HUES6 (cell line): Measurements from ENCODE around the gene SH3RF3.

Experiments
- H3K27ac ChIP-seq: 2 replicates; pipeline ENCODE4 v1.7.0; 2013; ENCODE audit warnings: low read depth, mild to moderate bottlenecking, low read length, inconsistent platforms
- H3K27me3 ChIP-seq: 2 replicates; pipeline ENCODE4 v1.6.1; 2013; ENCODE audit warnings: low read length; ENCODE audit not compliant: control insufficient read depth, insufficient read depth
- H3K36me3 ChIP-seq: 2 replicates; pipeline ENCODE4 v1.6.1; 2013; ENCODE audit warnings: low read length; ENCODE audit not compliant: control insufficient read depth, insufficient read depth
- H3K4me1 ChIP-seq: 2 replicates; pipeline ENCODE4 v1.6.1; 2013; ENCODE audit warnings: low read length; ENCODE audit not compliant: control insufficient read depth, insufficient read depth
- H3K4me3 ChIP-seq: 2 replicates; pipeline ENCODE4 v1.5.1; 2013; ENCODE audit warnings: low read depth, low read length
- H3K9ac ChIP-seq: one replicate; pipeline ENCODE4 v1.6.1; 2013; ENCODE audit warnings: mild to moderate bottlenecking, low read length
- H3K9me3 ChIP-seq: 2 replicates; pipeline ENCODE4 v1.6.1; 2013; ENCODE audit warnings: low read depth, low read length; ENCODE audit not compliant: control insufficient read depth, insufficient read depth

Gene SH3RF3

GRCh38 chr2:109479804-109480203 is 350.8 kb downstream of the SH3RF3 start:
- Histone ChIP-seq H3K27ac (no peak overlapping the region), H3K4me1 (0 out of 2 replicates have a peak, but pooled peaks cover 3% of the 10 kb centered on the region), H3K27me3 (no peaks in the 10 kb centered on the region), H3K4me3 (no peak overlapping the region), H3K36me3 (no peaks in the 10 kb centered on the region), H3K9ac (no peak overlapping the region), H3K9me3 (no peaks in the 10 kb centered on the region)

- Histone ChIP-seq H3K27me3 (no peaks in the 10 kb centered on the region), H3K9ac (no peak overlapping the region), H3K9me3 (no peaks in the 10 kb centered on the region), H3K27ac (no peak overlapping the region), H3K4me1 (0 out of 2 replicates have a peak, but pooled peaks cover 3% of the 10 kb centered on the region), H3K36me3 (no peaks in the 10 kb centered on the region), H3K4me3 (no peak overlapping the region)
These were observed 351.6 kb downstream of the SH3RF3 start for GRCh38 chr2:109480486-109481195.

DNA sequence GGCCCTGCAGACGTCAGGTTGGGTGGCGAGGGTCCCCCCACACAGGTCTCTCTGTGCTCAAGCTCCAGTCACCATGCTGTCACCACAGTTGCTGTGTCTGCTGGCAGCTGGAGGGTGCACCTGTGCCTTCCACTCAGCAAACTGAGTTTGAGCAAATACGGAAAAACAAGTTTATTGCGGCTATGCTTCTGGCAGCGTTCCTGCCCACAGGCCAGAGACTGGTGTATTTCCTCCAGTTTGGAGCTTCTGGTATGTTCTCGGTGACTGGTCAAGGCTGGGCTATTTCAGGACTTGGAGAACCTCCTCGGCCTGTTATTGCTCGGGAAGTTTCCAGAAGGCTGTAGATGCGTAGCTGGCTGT is 352.2 kb downstream of the SH3RF3 start:
- no peak overlapping the region for H3K9ac ChIP-seq
- H3K4me1 ChIP-seq, result 0 out of 2 replicates have a peak, but pooled peaks cover 3% of the 10 kb centered on the region
- H3K4me3 ChIP-seq, result no peak overlapping the region
- no peaks in the 10 kb centered on the region for H3K27me3 ChIP-seq
- no peak overlapping the region for H3K27ac ChIP-seq
- no peaks in the 10 kb centered on the region for H3K9me3 ChIP-seq
- no peaks in the 10 kb centered on the region for H3K36me3 ChIP-seq

GRCh38 chr2:109481599-109481998 is 352.6 kb downstream of the SH3RF3 start:
- Histone ChIP-seq H3K27ac (no peak overlapping the region), H3K36me3 (no peaks in the 10 kb centered on the region), H3K9me3 (no peaks in the 10 kb centered on the region), H3K4me3 (no peak overlapping the region), H3K4me1 (0 out of 2 replicates have a peak, but pooled peaks cover 3% of the 10 kb centered on the region), H3K9ac (no peak overlapping the region), H3K27me3 (no peaks in the 10 kb centered on the region)

- Histone ChIP-seq H3K4me1 (0 out of 2 replicates have a peak, but pooled peaks cover 3% of the 10 kb centered on the region), H3K4me3 (no peak overlapping the region), H3K27ac (no peak overlapping the region), H3K27me3 (no peaks in the 10 kb centered on the region), H3K9me3 (no peaks in the 10 kb centered on the region), H3K36me3 (no peaks in the 10 kb centered on the region), H3K9ac (no peak overlapping the region)
These were observed 353.4 kb downstream of the SH3RF3 start for GRCh38 chr2:109482361-109482861.

DNA sequence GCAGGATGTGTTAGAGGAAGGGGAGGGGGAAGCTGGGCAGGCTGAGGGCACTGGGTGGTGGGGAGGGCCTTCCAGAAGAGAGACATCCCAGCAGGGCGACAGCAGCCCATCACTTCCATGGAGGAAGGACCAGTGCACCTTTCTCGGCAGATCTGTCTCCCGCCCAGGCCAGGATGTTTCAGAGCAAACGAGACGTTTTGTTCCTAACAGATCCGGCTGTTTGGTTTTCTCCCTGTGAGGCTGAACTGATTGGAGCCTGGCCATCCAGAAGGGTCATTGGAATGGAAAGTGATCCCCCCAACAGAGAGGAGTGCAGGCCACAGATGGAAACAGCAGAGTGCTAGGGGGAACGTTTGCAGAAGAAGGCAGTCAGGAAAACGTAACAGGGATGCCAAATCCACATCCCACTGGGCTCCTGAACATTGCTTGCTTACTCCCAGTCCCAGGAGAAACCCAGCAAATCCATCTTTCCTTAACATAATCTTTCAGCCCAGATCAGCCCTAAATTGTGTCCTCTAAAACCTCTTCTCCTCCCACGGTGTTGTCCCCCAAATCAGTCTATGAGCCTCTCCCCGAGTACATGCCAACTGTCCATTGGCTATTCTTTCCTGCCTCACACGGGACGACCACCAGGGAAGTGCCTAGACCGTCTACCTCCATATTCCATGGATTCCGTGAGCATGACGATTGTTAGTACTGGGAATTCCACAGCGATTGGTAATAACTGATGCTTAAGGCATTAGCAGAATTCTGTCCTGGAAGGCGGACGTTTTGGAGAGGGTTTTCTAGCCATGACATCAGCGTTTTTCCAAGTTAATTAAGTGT is 357.9 kb downstream of the SH3RF3 start:
- H3K4me1 ChIP-seq, result 0 out of 2 replicates have a peak, but pooled peaks cover 3% of the 10 kb centered on the region
- H3K27ac ChIP-seq, result no peak overlapping the region
- no peaks in the 10 kb centered on the region for H3K9me3 ChIP-seq
- no peaks in the 10 kb centered on the region for H3K27me3 ChIP-seq
- no peaks in the 10 kb centered on the region for H3K36me3 ChIP-seq
- H3K4me3 ChIP-seq, result no peak overlapping the region
- no peak overlapping the region for H3K9ac ChIP-seq

- Histone ChIP-seq H3K27ac (no peak overlapping the region), H3K4me1 (0 out of 2 replicates have a peak, but pooled peaks cover 1% of the 10 kb centered on the region)
These were observed 358.5 kb downstream of the SH3RF3 start for GRCh38 chr2:109487536-109487869.

GRCh38 chr2:109487871-109488655 is 359.1 kb downstream of the SH3RF3 start:
- Histone ChIP-seq H3K27ac (no peak overlapping the region), H3K4me1 (no peaks in the 10 kb centered on the region), H3K36me3 (no peaks in the 10 kb centered on the region), H3K27me3 (no peaks in the 10 kb centered on the region), H3K9me3 (no peaks in the 10 kb centered on the region), H3K9ac (no peak overlapping the region), H3K4me3 (no peak overlapping the region)

More at GRCh38 chr2:109487536-109487869, 358.5 kb downstream of the SH3RF3 start:
- Histone ChIP-seq H3K9ac (no peak overlapping the region), H3K4me3 (no peak overlapping the region), H3K36me3 (no peaks in the 10 kb centered on the region), H3K9me3 (no peaks in the 10 kb centered on the region), H3K27me3 (no peaks in the 10 kb centered on the region)

- no peaks in the 10 kb centered on the region for H3K4me1 ChIP-seq
- H3K27me3 ChIP-seq, result no peaks in the 10 kb centered on the region
- H3K27ac ChIP-seq, result no peak overlapping the region
- no peak overlapping the region for H3K9ac ChIP-seq
- H3K9me3 ChIP-seq, result no peaks in the 10 kb centered on the region
- H3K4me3 ChIP-seq, result no peak overlapping the region
- no peaks in the 10 kb centered on the region for H3K36me3 ChIP-seq
These were observed 360.3 kb downstream of the SH3RF3 start for GRCh38 chr2:109489296-109489695.

- no peaks in the 10 kb centered on the region for H3K27me3 ChIP-seq
- H3K9ac ChIP-seq, result no peak overlapping the region
- H3K27ac ChIP-seq, result no peak overlapping the region
- no peaks in the 10 kb centered on the region for H3K36me3 ChIP-seq
- no peaks in the 10 kb centered on the region for H3K4me1 ChIP-seq
- peaks cover 3% of the 10 kb centered on the region; the same call in 1 of the 2 replicates for H3K9me3 ChIP-seq
- H3K4me3 ChIP-seq, result no peak overlapping the region
These were observed 364.4 kb downstream of the SH3RF3 start for GRCh38 chr2:109493176-109493935.
